Esophagus muscularis mucosa (tissue), 4 donors: ENCODE data around the gene ST6GALNAC3.

Source experiments
- CTCF ChIP-seq, 3 experiments: fragments of 200-600 bp in 2 of 3; fragments of 450-650 bp in 1 of 3; sonication (generic) in 2 of 3; IDR thresholded peaks; one replicate each; pipeline ENCODE4 v1.5.1; 2017 to 2019; ENCODE audit warnings: antibody characterized with exemption in 3 of 3, mild to moderate bottlenecking in 2 of 3, moderate library complexity in 1 of 3
- EP300 ChIP-seq: sonication (generic); formaldehyde crosslinking; IDR thresholded peaks from one replicate; pipeline ENCODE4 v1.6.1; 2017; ENCODE audit warnings: antibody characterized with exemption
- POLR2A ChIP-seq: fragments of 450-650 bp; IDR thresholded peaks from one replicate; pipeline ENCODE4 v1.6.1; 2017; ENCODE audit warnings: antibody characterized with exemption, moderate library complexity, mild to moderate bottlenecking, low read depth
- POLR2AphosphoS5 ChIP-seq, 2 donors: sonication (generic); formaldehyde crosslinking; IDR thresholded peaks; one replicate each; pipeline ENCODE4 v1.6.1; 2017; ENCODE audit warnings: antibody characterized with exemption in 2 of 2

- no peak for TF ChIP-seq CTCF (IDR thresholded peaks at IDR 0.05)
- TF ChIP-seq POLR2A: no peak
- TF ChIP-seq EP300: no peak
- TF ChIP-seq POLR2AphosphoS5 (IDR thresholded peaks at IDR 0.05): no peak
These were observed 473.4 kb downstream of the ST6GALNAC3 start for GRCh38 chr1:76547916-76548315.
